WTC11 (cell line): ENCODE measurements around the gene HSPA12A. TPM values are rescaled to one million over a fixed set of nuclear protein-coding genes. Genes with fewer than 3 reads are reported as not detected.

Experiments
- ATAC-seq: fragments of 200-7000 bp; cut with Tn5 transposase; 2 replicates; pipeline ENCODE4 v1.10.0; 2021; ENCODE audit warnings: mild to moderate bottlenecking, moderate library complexity
- CTCF ChIA-PET: fragments of 300-600 bp; sonication (Branson Sonifier 250); formaldehyde crosslinking; loops from one replicate; lab custom pipeline; 2021; ENCODE audit warnings: antibody characterized with exemption; lab: Charles Lee
- POLR2A ChIA-PET: fragments of 350-600 bp; sonication (Branson Sonifier 250); formaldehyde crosslinking; loops from one replicate; lab custom pipeline; 2021; ENCODE audit warnings: antibody characterized with exemption; lab: Charles Lee
- DNase-seq: peaks from one replicate; pipeline ENCODE4 v3.0.0; 2021; ENCODE audit warnings: low spot score
- H3K27ac Mint-ChIP-seq: 2 replicates; pipeline ENCODE4 v1.8.0; 2021; ENCODE audit warnings: mixed read lengths
- H3K27me3 Mint-ChIP-seq: 2 replicates; pipeline ENCODE4 v1.8.0; 2021; ENCODE audit warnings: low read depth, mild to moderate bottlenecking, moderate library complexity, mixed read lengths
- H3K36me3 Mint-ChIP-seq: 2 replicates; pipeline ENCODE4 v1.8.0; 2021; ENCODE audit warnings: mixed read lengths
- H3K4me1 Mint-ChIP-seq: 2 replicates; pipeline ENCODE4 v1.8.0; 2022; ENCODE audit warnings: mixed read lengths
- H3K4me3 Mint-ChIP-seq: 2 replicates; pipeline ENCODE4 v1.8.0; 2021; ENCODE audit warnings: mild to moderate bottlenecking, moderate library complexity, mixed read lengths
- H3K9me3 Mint-ChIP-seq: 2 replicates; pipeline ENCODE4 v1.8.0; 2021; ENCODE audit warnings: mixed read lengths
- AR ChIP-seq: fragments of 250-450 bp; sonication (Bioruptor Pico); IDR thresholded peaks from 2 replicates; pipeline ENCODE4 v1.9.0; 2021; ENCODE audit warnings: mild to moderate bottlenecking
- CTCF ChIP-seq: fragments of 200-600 bp; IDR thresholded peaks from 2 replicates; pipeline ENCODE4 v1.8.0; 2022; ENCODE audit warnings: antibody characterized with exemption
- E2F5 ChIP-seq: sonication (generic); formaldehyde crosslinking; IDR thresholded peaks from 2 replicates; pipeline ENCODE4 v1.8.1; 2022; ENCODE audit warnings: mild to moderate bottlenecking, moderate library complexity, missing genetic modification reagents
- IRF1 ChIP-seq: sonication (generic); formaldehyde crosslinking; IDR thresholded peaks from 2 replicates; pipeline ENCODE4 v1.8.0; 2023; ENCODE audit warnings: missing genetic modification reagents
- PRDM15 ChIP-seq: sonication (generic); formaldehyde crosslinking; IDR thresholded peaks from 2 replicates; pipeline ENCODE4 v1.8.0; 2022; ENCODE audit warnings: missing genetic modification reagents
- TEAD4 ChIP-seq: sonication (generic); formaldehyde crosslinking; IDR thresholded peaks from 2 replicates; pipeline ENCODE4 v1.8.0; 2022; ENCODE audit warnings: mild to moderate bottlenecking, missing genetic modification reagents
- ZBTB21 ChIP-seq: sonication (generic); formaldehyde crosslinking; IDR thresholded peaks from 2 replicates; pipeline ENCODE4 v1.8.1; 2023; ENCODE audit warnings: mild to moderate bottlenecking, missing genetic modification reagents, borderline replicate concordance
- ZNF219 ChIP-seq: sonication (generic); formaldehyde crosslinking; IDR thresholded peaks from 2 replicates; pipeline ENCODE4 v1.8.0; 2023; ENCODE audit warnings: missing genetic modification reagents, mild to moderate bottlenecking, borderline replicate concordance
- ZNF396 ChIP-seq: fragments of 250-450 bp; sonication (Bioruptor Pico); IDR thresholded peaks from 2 replicates; pipeline ENCODE4 v1.8.0; 2021; ENCODE audit warnings: mild to moderate bottlenecking, moderate library complexity, borderline replicate concordance
- total RNA-seq: library from RNA; stranded (reverse); gene quantifications from 3 replicates; pipeline ENCODE4 v1.2.3, GENCODE V29; 2021

Gene HSPA12A
- total RNA-seq, 1 experiment from 2014 or later = 7.2 TPM

GRCh38 chr10:116779076-116779687 lies 36.8 kb upstream of the HSPA12A start:
- no peak overlapping the region for H3K27ac Mint-ChIP-seq
- TF ChIP-seq E2F5 (CRISPR knock-in tag) (no peak), ZNF219 (CRISPR knock-in tag) (no peak), TEAD4 (CRISPR knock-in tag) (no peak), PRDM15 (CRISPR knock-in tag) (no peak)
- H3K27me3 Mint-ChIP-seq = 0 out of 2 replicates have a peak, but pooled peaks cover 3% of the 10 kb centered on the region
- H3K4me1 Mint-ChIP-seq = no peaks in the 10 kb centered on the region
- no peaks in the 10 kb centered on the region for H3K36me3 Mint-ChIP-seq
- ChIA-PET CTCF (interaction anchor here (0.9 to 1.3 kb wide), 4 partner anchors 9 to 98 kb away, joined by 3 to 6 read pairs (median 4); no protein-coding TSS in a partner anchor), POLR2A (no interaction called here)
- no peak overlapping the region for H3K4me3 Mint-ChIP-seq
- H3K9me3 Mint-ChIP-seq = no peaks in the 10 kb centered on the region
- no peak for DNase-seq
- ATAC-seq = no peak

- CTCF ChIA-PET = interaction anchor here (0.8 to 1.8 kb wide), 5 partner anchors 11 to 398 kb away, joined by 3 to 7 read pairs (median 3); no protein-coding TSS in a partner anchor
- Mint-ChIP-seq H3K4me1 (no peaks in the 10 kb centered on the region), H3K4me3 (no peak overlapping the region), H3K9me3 (no peaks in the 10 kb centered on the region), H3K27me3 (no peaks in the 10 kb centered on the region), H3K36me3 (no peaks in the 10 kb centered on the region), H3K27ac (no peak overlapping the region)
- ATAC-seq (no peak), DNase-seq (no peak)
- POLR2A ChIA-PET = no interaction called here
- TF ChIP-seq TEAD4 (CRISPR knock-in tag) = no peak
- TF ChIP-seq AR (CRISPR knock-in tag) = no peak
- TF ChIP-seq IRF1 (CRISPR knock-in tag) = no peak
Measured at GRCh38 chr10:116777006-116777405, 34.6 kb upstream of the HSPA12A start.

GRCh38 chr10:116775488-116776400 lies 33.4 kb upstream of the HSPA12A start:
- H3K27ac Mint-ChIP-seq = no peak overlapping the region
- no peaks in the 10 kb centered on the region for H3K27me3 Mint-ChIP-seq
- DNase-seq (no peak), ATAC-seq (no peak)
- TF ChIP-seq ZNF396 (CRISPR knock-in tag) = no peak
- no peak for TF ChIP-seq IRF1 (CRISPR knock-in tag)
- TF ChIP-seq ZBTB21 (CRISPR knock-in tag) = no peak
- TF ChIP-seq CTCF = no peak
- H3K9me3 Mint-ChIP-seq = no peaks in the 10 kb centered on the region
- H3K4me1 Mint-ChIP-seq = no peaks in the 10 kb centered on the region
- no peaks in the 10 kb centered on the region for H3K36me3 Mint-ChIP-seq
- ChIA-PET POLR2A (no interaction called here), CTCF (interaction anchor here (0.8 to 1.8 kb wide), 4 partner anchors 12 to 399 kb away, joined by 3 to 7 read pairs (median 5); no protein-coding TSS in a partner anchor)
- no peak overlapping the region for H3K4me3 Mint-ChIP-seq
